ENCODE results near the gene SNN. TPM values are rescaled to one million over a fixed set of nuclear protein-coding genes. Genes with fewer than 3 reads are reported as not detected.

Gene SNN
- total and polyA plus RNA-seq, 9 of the 15 experiments (the other 6 are each of a cell fraction or from before 2014, with no cell fraction given): 0.07 to 2.9 (median 1.9) TPM

- 12% methylated on average over 5 of the region's 5 CpGs for WGBS (ENCODE audit: insufficient coverage, low coverage, missing lambda C conversion rate)
- H2AFZ ChIP-seq (ENCODE audit: low read depth, low read length): no peak overlapping the region
- intact Hi-C loops (cut with micrococcal nuclease) (no loop called here), in situ Hi-C loops (cut with MboI) (no loop called here)
- H4K20me1 ChIP-seq (replicated peaks; ENCODE audit: control insufficient read depth, insufficient read depth, low read length): 0 out of 2 replicates have a peak, but pooled peaks cover 6% of the 10 kb centered on the region
- FAIRE-seq (no peak), ATAC-seq (no peak), DNase-seq (ENCODE audit: extremely low read depth in 1 of 4, low spot score in 3 of 4) (no peak)
- no peaks in the 10 kb centered on the region for H3K36me3 ChIP-seq (ENCODE audit: control insufficient read depth, insufficient read depth, low read length)
- H3K79me2 ChIP-seq (ENCODE audit: control insufficient read depth, insufficient read depth, low read length): no peaks in the 10 kb centered on the region
- POLR2A ChIA-PET: interaction anchor here (2.2 kb wide), 1 partner anchor 10 kb away, joined by 8 read pairs; no protein-coding TSS in a partner anchor
- no peak overlapping the region for H3K4me3 ChIP-seq
- H3K9me1 ChIP-seq (ENCODE audit: control insufficient read depth, insufficient read depth, low read length): no peaks in the 10 kb centered on the region
- TF ChIP-seq, protein P1, sequence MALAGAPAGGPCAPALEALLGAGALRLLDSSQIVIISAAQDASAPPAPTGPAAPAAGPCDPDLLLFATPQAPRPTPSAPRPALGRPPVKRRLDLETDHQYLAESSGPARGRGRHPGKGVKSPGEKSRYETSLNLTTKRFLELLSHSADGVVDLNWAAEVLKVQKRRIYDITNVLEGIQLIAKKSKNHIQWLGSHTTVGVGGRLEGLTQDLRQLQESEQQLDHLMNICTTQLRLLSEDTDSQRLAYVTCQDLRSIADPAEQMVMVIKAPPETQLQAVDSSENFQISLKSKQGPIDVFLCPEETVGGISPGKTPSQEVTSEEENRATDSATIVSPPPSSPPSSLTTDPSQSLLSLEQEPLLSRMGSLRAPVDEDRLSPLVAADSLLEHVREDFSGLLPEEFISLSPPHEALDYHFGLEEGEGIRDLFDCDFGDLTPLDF (CRISPR knock-in tag; IDR thresholded peaks at IDR 0.05): no peak
- TF ChIP-seq, protein P2, sequence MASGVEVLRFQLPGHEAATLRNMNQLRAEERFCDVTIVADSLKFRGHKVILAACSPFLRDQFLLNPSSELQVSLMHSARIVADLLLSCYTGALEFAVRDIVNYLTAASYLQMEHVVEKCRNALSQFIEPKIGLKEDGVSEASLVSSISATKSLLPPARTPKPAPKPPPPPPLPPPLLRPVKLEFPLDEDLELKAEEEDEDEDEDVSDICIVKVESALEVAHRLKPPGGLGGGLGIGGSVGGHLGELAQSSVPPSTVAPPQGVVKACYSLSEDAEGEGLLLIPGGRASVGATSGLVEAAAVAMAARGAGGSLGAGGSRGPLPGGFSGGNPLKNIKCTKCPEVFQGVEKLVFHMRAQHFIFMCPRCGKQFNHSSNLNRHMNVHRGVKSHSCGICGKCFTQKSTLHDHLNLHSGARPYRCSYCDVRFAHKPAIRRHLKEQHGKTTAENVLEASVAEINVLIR (CRISPR knock-in tag; IDR thresholded peaks at IDR 0.05): no peak
- TF ChIP-seq ESRRA (IDR thresholded peaks at IDR 0.05; ENCODE audit: borderline replicate concordance, low read depth) (no peak), SMC3 (conservative IDR thresholded peaks at IDR 0.05; ENCODE audit: insufficient read depth, low read depth, low read length) (no peak), KAT7 (CRISPR knock-in tag; IDR thresholded peaks at IDR 0.05; ENCODE audit: borderline replicate concordance) (no peak), NCOA4 (IDR thresholded peaks at IDR 0.05; ENCODE audit: partially characterized antibody) (no peak), MBD2 (IDR thresholded peaks at IDR 0.05; ENCODE audit: borderline replicate concordance, low read depth) (no peak), HDGF (IDR thresholded peaks at IDR 0.05) (no peak), ETV5 (CRISPR knock-in tag; IDR thresholded peaks at IDR 0.05; ENCODE audit: low read depth) (no peak), PHB (CRISPR knock-in tag; IDR thresholded peaks at IDR 0.05) (no peak), UBTF (IDR thresholded peaks at IDR 0.05; ENCODE audit: borderline replicate concordance in 1 of 2, low read depth in 2 of 2, low read length in 2 of 2) (no peak), KLF6 (CRISPR knock-in tag; IDR thresholded peaks at IDR 0.05; ENCODE audit: borderline replicate concordance) (no peak), ZBTB17 (CRISPR knock-in tag; IDR thresholded peaks at IDR 0.05) (no peak)
- TF ChIP-seq, protein P3, sequence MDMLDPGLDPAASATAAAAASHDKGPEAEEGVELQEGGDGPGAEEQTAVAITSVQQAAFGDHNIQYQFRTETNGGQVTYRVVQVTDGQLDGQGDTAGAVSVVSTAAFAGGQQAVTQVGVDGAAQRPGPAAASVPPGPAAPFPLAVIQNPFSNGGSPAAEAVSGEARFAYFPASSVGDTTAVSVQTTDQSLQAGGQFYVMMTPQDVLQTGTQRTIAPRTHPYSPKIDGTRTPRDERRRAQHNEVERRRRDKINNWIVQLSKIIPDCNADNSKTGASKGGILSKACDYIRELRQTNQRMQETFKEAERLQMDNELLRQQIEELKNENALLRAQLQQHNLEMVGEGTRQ (CRISPR knock-in tag; IDR thresholded peaks at IDR 0.05): no peak
- peaks cover 3 to 10% of the 10 kb centered on the region in 2 experiments; a peak in 4 of 5 replicates for H3K4me1 ChIP-seq (replicated peaks in 1 of 2; ENCODE audit: control insufficient read depth in 2 of 2, insufficient read depth in 2 of 2, low read length in 2 of 2)
- H3K9me3 ChIP-seq (replicated peaks; ENCODE audit: control insufficient read depth, insufficient read depth, low read depth, low read length): no peaks in the 10 kb centered on the region
- BruUV-seq (replicated peaks): no TSS peak
- CTCF ChIA-PET (ENCODE audit: low intra/inter-chr PET ratio): no interaction called here
- no peak overlapping the region for H3K27ac ChIP-seq (ENCODE audit: extremely low read depth, low read depth, low read length)
- H3K27me3 ChIP-seq (ENCODE audit: control insufficient read depth in 2 of 2, insufficient read depth in 2 of 2, low read length in 2 of 2): peaks cover 3 to 39% of the 10 kb centered on the region in 2 experiments; a peak in 4 of 5 replicates
- no peak overlapping the region for H3K4me2 ChIP-seq (ENCODE audit: insufficient read depth, low read length)
- H3K9ac ChIP-seq (ENCODE audit: insufficient read depth in 1 of 2, low read depth in 2 of 2, low read length in 2 of 2): no peak overlapping the region
These were observed 30.9 kb upstream of the SNN start for GRCh38 chr16:11637320-11637719.

Measured in K562 (cell line).